Caco-2 (cell line): ENCODE results near the gene STK10. TPM values are rescaled to one million over a fixed set of nuclear protein-coding genes. Genes with fewer than 3 reads are reported as not detected.

Experiments used
- BruUV-seq: library from RNA; stranded (reverse); fragments of 400-500 nt; replicated peaks from 2 replicates; lab custom pipeline; 2021; lab: Mats Ljungman, UMichigan
- CTCF ChIA-PET: fragments of 300-600 bp; sonication (Branson Sonifier 250); formaldehyde crosslinking; loops from one replicate; lab custom pipeline; 2022; ENCODE audit warnings: antibody characterized with exemption; lab: Charles Lee
- POLR2A ChIA-PET: fragments of 300-600 bp; sonication (Branson Sonifier 250); formaldehyde crosslinking; loops from one replicate; lab custom pipeline; 2022; ENCODE audit warnings: antibody characterized with exemption; lab: Charles Lee
- DNase-seq, 2 experiments: peaks; one replicate each; pipeline versions ENCODE4 v3.0.0 to v3.0.0-alpha.2; 2020 to 2022
- H3K27me3 ChIP-seq: replicated peaks from 2 replicates; pipeline ENCODE4 v1.6.0; 2011; ENCODE audit warnings: low read length; ENCODE audit not compliant: control insufficient read depth, insufficient read depth
- H3K36me3 ChIP-seq: 2 replicates; pipeline ENCODE4 v1.5.1; 2011; ENCODE audit warnings: low read length; ENCODE audit not compliant: control insufficient read depth, insufficient read depth
- H3K4me1 ChIP-seq: fragments of 250-450 bp; sonication (Bioruptor Pico); 2 replicates; pipeline ENCODE4 v1.5.1; 2020; ENCODE audit warnings: mild to moderate bottlenecking
- H3K4me3 ChIP-seq: 2 replicates; pipeline ENCODE4 v1.5.1; 2011; ENCODE audit warnings: low read depth, mild to moderate bottlenecking, control low read depth, low read length
- H3K9me3 ChIP-seq: fragments of 250-450 bp; sonication (Bioruptor Pico); 2 replicates; pipeline ENCODE4 v1.5.1; 2020; ENCODE audit warnings: mild to moderate bottlenecking, moderate library complexity
- H3K27ac Mint-ChIP-seq: one replicate; pipeline ENCODE4 v1.8.0; 2022; ENCODE audit warnings: mixed read lengths; ENCODE audit not compliant: unreplicated experiment
- H3K27me3 Mint-ChIP-seq: one replicate; pipeline ENCODE4 v1.8.0; 2022; ENCODE audit warnings: mixed read lengths; ENCODE audit not compliant: insufficient read depth, unreplicated experiment
- H3K36me3 Mint-ChIP-seq: one replicate; pipeline ENCODE4 v1.8.0; 2022; ENCODE audit warnings: mild to moderate bottlenecking, mixed read lengths; ENCODE audit not compliant: insufficient read depth, unreplicated experiment
- H3K4me1 Mint-ChIP-seq: one replicate; pipeline ENCODE4 v1.8.0; 2022; ENCODE audit warnings: low read depth, mixed read lengths; ENCODE audit not compliant: unreplicated experiment
- H3K4me3 Mint-ChIP-seq: one replicate; pipeline ENCODE4 v1.8.0; 2022; ENCODE audit warnings: mild to moderate bottlenecking, moderate library complexity, mixed read lengths; ENCODE audit not compliant: unreplicated experiment
- H3K9me3 Mint-ChIP-seq: one replicate; pipeline ENCODE4 v1.8.0; 2022; ENCODE audit warnings: mixed read lengths; ENCODE audit not compliant: unreplicated experiment
- intact Hi-C: fragments of 100-400 bp; cut with micrococcal nuclease; formaldehyde crosslinking; loops from one replicate; pipeline ENCODE4 v1.10.0; 2022; ENCODE audit not compliant: unreplicated experiment
- total RNA-seq: library from RNA; stranded (reverse); gene quantifications from 2 replicates; pipeline ENCODE4 v1.2.3, GENCODE V29; 2022
- TF ChIP-seq, protein P1 (sequence below), 2 experiments: fragments of 200-600 bp in 1 of 2; IDR thresholded peaks; 1 replicate in 1 of 2; 2 replicates in 1 of 2; pipeline versions ENCODE4 v1.5.1 to v1.8.0; 2011 to 2022; ENCODE audit warnings: antibody characterized with exemption in 1 of 2, control low read depth in 1 of 2, inconsistent platforms in 1 of 2, low read depth in 1 of 2, low read length in 1 of 2, mild to moderate bottlenecking in 1 of 2, moderate library complexity in 1 of 2; ENCODE audit not compliant: insufficient read depth in 1 of 2, severe bottlenecking in 1 of 2, unreplicated experiment in 1 of 2

The STK10 gene
- total RNA-seq, 1 experiment from 2014 or later: 10.3 TPM

GRCh38 chr5:172187118-172188032 is 649 bp downstream of the STK10 start:
- peak; percentile 49 to 53 for DNase-seq
- Mint-ChIP-seq H3K4me1 (no peaks in the 10 kb centered on the region), H3K36me3 (peaks cover 17% of the 10 kb centered on the region), H3K4me3 (peak overlapping the region; percentile 98), H3K9me3 (no peaks in the 10 kb centered on the region), H3K27me3 (peaks cover 3% of the 10 kb centered on the region), H3K27ac (peak overlapping the region; percentile 36)
- Histone ChIP-seq H3K9me3 (no peaks in the 10 kb centered on the region), H3K36me3 (no peaks in the 10 kb centered on the region), H3K4me3 (peak overlapping the region; percentile 91), H3K4me1 (peaks cover 8% of the 10 kb centered on the region; the same call in 1 of the 2 replicates), H3K27me3 (no peaks in the 10 kb centered on the region)
- intact Hi-C loops: loop anchor here (1.0 to 5.0 kb wide), 6 partner anchors 25 to 275 kb away; partner anchors contain the start of gene UBTD2
- ChIA-PET CTCF (interaction anchor here (0.9 to 2.0 kb wide), 7 partner anchors 13 to 279 kb away, joined by 3 to 7 read pairs (median 4); no protein-coding TSS in a partner anchor), POLR2A (interaction anchor here (0.6 kb wide), 2 partner anchors 136 to 800 kb away, joined by 4 to 7 read pairs; no protein-coding TSS in a partner anchor)
- no TSS peak for BruUV-seq
- TF ChIP-seq, protein P1, sequence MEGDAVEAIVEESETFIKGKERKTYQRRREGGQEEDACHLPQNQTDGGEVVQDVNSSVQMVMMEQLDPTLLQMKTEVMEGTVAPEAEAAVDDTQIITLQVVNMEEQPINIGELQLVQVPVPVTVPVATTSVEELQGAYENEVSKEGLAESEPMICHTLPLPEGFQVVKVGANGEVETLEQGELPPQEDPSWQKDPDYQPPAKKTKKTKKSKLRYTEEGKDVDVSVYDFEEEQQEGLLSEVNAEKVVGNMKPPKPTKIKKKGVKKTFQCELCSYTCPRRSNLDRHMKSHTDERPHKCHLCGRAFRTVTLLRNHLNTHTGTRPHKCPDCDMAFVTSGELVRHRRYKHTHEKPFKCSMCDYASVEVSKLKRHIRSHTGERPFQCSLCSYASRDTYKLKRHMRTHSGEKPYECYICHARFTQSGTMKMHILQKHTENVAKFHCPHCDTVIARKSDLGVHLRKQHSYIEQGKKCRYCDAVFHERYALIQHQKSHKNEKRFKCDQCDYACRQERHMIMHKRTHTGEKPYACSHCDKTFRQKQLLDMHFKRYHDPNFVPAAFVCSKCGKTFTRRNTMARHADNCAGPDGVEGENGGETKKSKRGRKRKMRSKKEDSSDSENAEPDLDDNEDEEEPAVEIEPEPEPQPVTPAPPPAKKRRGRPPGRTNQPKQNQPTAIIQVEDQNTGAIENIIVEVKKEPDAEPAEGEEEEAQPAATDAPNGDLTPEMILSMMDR (IDR thresholded peaks at IDR 0.05; ENCODE audit: insufficient read depth in 1 of 2, low read depth in 1 of 2, low read length in 1 of 2, severe bottlenecking in 1 of 2, unreplicated experiment in 1 of 2): no peak

DNA sequence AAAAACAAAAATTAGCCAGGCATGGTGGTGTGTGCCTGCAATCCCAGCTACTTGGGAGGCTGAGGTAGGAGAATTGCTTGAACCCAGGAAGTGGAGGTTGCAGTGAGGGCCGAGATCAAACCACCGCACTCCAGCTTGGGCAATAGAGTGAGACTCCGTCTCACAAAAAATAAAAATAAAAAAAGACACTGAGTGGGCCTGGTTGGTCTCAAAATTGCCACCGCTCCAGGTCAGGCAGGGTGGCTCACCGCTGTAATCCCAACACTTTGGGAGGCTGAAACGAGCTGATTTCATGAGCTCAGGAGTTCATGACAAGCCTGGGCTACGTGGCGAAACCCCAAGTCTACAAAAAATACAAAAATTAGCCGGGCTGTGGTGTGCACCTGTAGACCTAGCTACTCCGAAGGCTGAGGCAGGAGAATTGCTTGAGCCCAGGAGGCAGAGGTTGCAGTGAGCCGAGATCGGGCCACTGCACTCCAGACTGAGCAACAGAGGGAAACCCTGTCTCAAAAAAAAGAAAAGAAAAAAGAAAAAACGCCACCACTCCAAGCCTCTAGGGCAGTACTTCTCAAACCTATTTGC is 1.8 kb downstream of the STK10 start:
- Mint-ChIP-seq H3K36me3 (peaks cover 17% of the 10 kb centered on the region), H3K4me1 (no peaks in the 10 kb centered on the region), H3K27ac (no peak overlapping the region), H3K27me3 (peaks cover 3% of the 10 kb centered on the region), H3K4me3 (peak overlapping the region; percentile 98), H3K9me3 (no peaks in the 10 kb centered on the region)
- ChIA-PET POLR2A (interaction anchor here (0.6 kb wide), 3 partner anchors 40 to 799 kb away, joined by 3 to 7 read pairs (median 4); no protein-coding TSS in a partner anchor), CTCF (interaction anchor here (1.0 to 1.1 kb wide), 2 partner anchors 24 to 127 kb away, joined by 4 to 5 read pairs; no protein-coding TSS in a partner anchor)
- H3K27me3 ChIP-seq: no peaks in the 10 kb centered on the region
- H3K36me3 ChIP-seq: no peaks in the 10 kb centered on the region
- no TSS peak for BruUV-seq
- no peak for DNase-seq
- peaks cover 7% of the 10 kb centered on the region; the same call in 1 of the 2 replicates for H3K9me3 ChIP-seq
- intact Hi-C loops: loop anchor here (5.0 kb wide), 2 partner anchors 44 to 274 kb away; no protein-coding TSS in a partner anchor
- H3K4me1 ChIP-seq: peaks cover 8% of the 10 kb centered on the region; the same call in 1 of the 2 replicates
- H3K4me3 ChIP-seq: no peak overlapping the region
- TF ChIP-seq, protein P1 (IDR thresholded peaks at IDR 0.05; ENCODE audit: insufficient read depth in 1 of 2, low read depth in 1 of 2, low read length in 1 of 2, severe bottlenecking in 1 of 2, unreplicated experiment in 1 of 2): no peak

DNA sequence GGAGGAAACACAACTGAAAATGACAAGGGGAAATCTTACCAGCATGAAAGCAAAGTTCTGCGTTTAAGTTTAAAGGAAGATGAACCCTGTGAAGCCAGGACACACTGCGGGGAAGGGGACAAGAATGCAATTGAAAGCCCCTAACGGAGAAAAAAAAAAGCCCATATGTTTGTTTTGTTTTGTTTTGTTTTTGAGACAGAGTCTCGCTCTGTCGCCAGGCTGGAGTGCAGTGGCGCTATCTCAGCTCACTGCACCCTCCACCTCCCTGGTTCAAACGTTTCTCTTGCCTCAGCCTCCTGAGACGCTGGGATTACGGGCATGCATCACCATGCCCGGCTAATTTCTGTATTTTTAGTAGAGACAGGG is 2.9 kb downstream of the STK10 start:
- TF ChIP-seq, protein P1 (IDR thresholded peaks at IDR 0.05; ENCODE audit: insufficient read depth in 1 of 2, low read depth in 1 of 2, low read length in 1 of 2, severe bottlenecking in 1 of 2, unreplicated experiment in 1 of 2): no peak
- H3K4me3 Mint-ChIP-seq: no peak overlapping the region
- H3K27me3 Mint-ChIP-seq: peaks cover 3% of the 10 kb centered on the region
- ChIA-PET POLR2A (no interaction called here), CTCF (no interaction called here)
- H3K4me1 Mint-ChIP-seq: no peaks in the 10 kb centered on the region
- DNase-seq: no peak
- no peaks in the 10 kb centered on the region for H3K9me3 Mint-ChIP-seq
- H3K36me3 Mint-ChIP-seq: peaks cover 17% of the 10 kb centered on the region
- Histone ChIP-seq H3K27me3 (no peaks in the 10 kb centered on the region), H3K4me1 (peaks cover 8% of the 10 kb centered on the region; the same call in 1 of the 2 replicates), H3K4me3 (no peak overlapping the region), H3K9me3 (peaks cover 7% of the 10 kb centered on the region; the same call in 1 of the 2 replicates), H3K36me3 (no peaks in the 10 kb centered on the region)
- no peak overlapping the region for H3K27ac Mint-ChIP-seq
- BruUV-seq: no TSS peak
- intact Hi-C loops: loop anchor here (5.0 kb wide), 2 partner anchors 43 to 273 kb away; no protein-coding TSS in a partner anchor
